ENCODE results near the gene ICAM5.

DNA sequence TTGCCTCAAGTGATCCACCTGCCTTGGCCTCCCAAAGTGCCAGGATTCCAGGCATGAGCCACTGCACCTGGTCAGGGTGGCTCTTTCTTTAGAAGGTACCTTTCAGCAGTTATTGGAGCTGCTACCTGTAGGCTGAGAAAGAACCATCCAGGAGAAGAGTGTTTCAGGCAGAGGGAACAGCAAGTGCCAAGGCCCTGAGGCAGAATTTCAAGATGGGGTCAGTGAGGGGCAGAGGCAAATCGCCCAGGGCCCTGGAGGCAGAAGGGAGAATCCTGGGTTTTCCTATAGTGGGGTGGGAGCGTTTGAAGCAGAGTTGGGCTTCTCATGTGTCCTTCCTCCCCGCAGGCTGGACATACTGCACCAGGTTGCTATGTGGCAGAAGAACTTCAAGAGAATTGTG is 35.5 kb upstream of the ICAM5 start:
- no peak for TF ChIP-seq EZH2phosphoT487 (conservative IDR thresholded peaks at IDR 0.05; ENCODE audit: low read length)
- TF ChIP-seq, protein P1, sequence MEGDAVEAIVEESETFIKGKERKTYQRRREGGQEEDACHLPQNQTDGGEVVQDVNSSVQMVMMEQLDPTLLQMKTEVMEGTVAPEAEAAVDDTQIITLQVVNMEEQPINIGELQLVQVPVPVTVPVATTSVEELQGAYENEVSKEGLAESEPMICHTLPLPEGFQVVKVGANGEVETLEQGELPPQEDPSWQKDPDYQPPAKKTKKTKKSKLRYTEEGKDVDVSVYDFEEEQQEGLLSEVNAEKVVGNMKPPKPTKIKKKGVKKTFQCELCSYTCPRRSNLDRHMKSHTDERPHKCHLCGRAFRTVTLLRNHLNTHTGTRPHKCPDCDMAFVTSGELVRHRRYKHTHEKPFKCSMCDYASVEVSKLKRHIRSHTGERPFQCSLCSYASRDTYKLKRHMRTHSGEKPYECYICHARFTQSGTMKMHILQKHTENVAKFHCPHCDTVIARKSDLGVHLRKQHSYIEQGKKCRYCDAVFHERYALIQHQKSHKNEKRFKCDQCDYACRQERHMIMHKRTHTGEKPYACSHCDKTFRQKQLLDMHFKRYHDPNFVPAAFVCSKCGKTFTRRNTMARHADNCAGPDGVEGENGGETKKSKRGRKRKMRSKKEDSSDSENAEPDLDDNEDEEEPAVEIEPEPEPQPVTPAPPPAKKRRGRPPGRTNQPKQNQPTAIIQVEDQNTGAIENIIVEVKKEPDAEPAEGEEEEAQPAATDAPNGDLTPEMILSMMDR (IDR thresholded peaks at IDR 0.05; ENCODE audit: insufficient read depth, low read length, poor library complexity, severe bottlenecking), result no peak

Measured in SU-DHL-6 (cell line).